Measurements from ENCODE around the gene PITX2. TPM values are rescaled to one million over a fixed set of nuclear protein-coding genes. Genes with fewer than 3 reads are reported as not detected.

The PITX2 gene
- total RNA-seq, 1 experiment from 2014 or later, result 24.9 TPM

- TF ChIP-seq ZSCAN18 (CRISPR knock-in tag; IDR thresholded peaks at IDR 0.05), result no peak
- 0 out of 2 replicates have a peak, but pooled peaks have one; percentile 18 for TF ChIP-seq E2F4 (CRISPR knock-in tag; IDR thresholded peaks at IDR 0.05; ENCODE audit: borderline replicate concordance, low read depth)
- peak; percentile 81 for TF ChIP-seq MAX (CRISPR knock-in tag; IDR thresholded peaks at IDR 0.05)
- no peak for TF ChIP-seq EMX1 (CRISPR knock-in tag; IDR thresholded peaks at IDR 0.05)
- TF ChIP-seq OVOL2 (CRISPR knock-in tag; IDR thresholded peaks at IDR 0.05; ENCODE audit: borderline replicate concordance), result no peak
- TF ChIP-seq ZNF232 (CRISPR knock-in tag; IDR thresholded peaks at IDR 0.05), result no peak
- TF ChIP-seq RELA (CRISPR knock-in tag; IDR thresholded peaks at IDR 0.05; ENCODE audit: borderline replicate concordance), result no peak
- TF ChIP-seq TEAD4 (CRISPR knock-in tag; IDR thresholded peaks at IDR 0.05), result no peak
- peak; percentile 60; the same call in 1 of the 2 replicates for TF ChIP-seq ARID4B (CRISPR knock-in tag; IDR thresholded peaks at IDR 0.05; ENCODE audit: borderline replicate concordance)
- no peak; the same call in 1 of the 2 replicates for TF ChIP-seq JUN (CRISPR knock-in tag; IDR thresholded peaks at IDR 0.05)
- no peak for TF ChIP-seq ATF2 (CRISPR knock-in tag; IDR thresholded peaks at IDR 0.05; ENCODE audit: borderline replicate concordance, low read depth)
- peak; percentile 86; the same call in 1 of the 2 replicates for TF ChIP-seq ZNF281 (CRISPR knock-in tag; IDR thresholded peaks at IDR 0.05)
- no peak for TF ChIP-seq RORB (CRISPR knock-in tag; IDR thresholded peaks at IDR 0.05)
- TF ChIP-seq JAZF1 (CRISPR knock-in tag; IDR thresholded peaks at IDR 0.05), result no peak
- no peak for TF ChIP-seq GRHL2 (CRISPR knock-in tag; IDR thresholded peaks at IDR 0.05; ENCODE audit: insufficient replicate concordance, severe bottlenecking)
- no peak for TF ChIP-seq ZNF396 (CRISPR knock-in tag; IDR thresholded peaks at IDR 0.05; ENCODE audit: borderline replicate concordance)
- TF ChIP-seq PREB (CRISPR knock-in tag; IDR thresholded peaks at IDR 0.05; ENCODE audit: borderline replicate concordance), result no peak
- peak; percentile 63; the same call in 1 of the 2 replicates for TF ChIP-seq SMAD3 (CRISPR knock-in tag; IDR thresholded peaks at IDR 0.05; ENCODE audit: borderline replicate concordance)
- TF ChIP-seq CREB1 (CRISPR knock-in tag; IDR thresholded peaks at IDR 0.05), result peak; percentile 62; the same call in 1 of the 2 replicates
- peak; percentile 65 for TF ChIP-seq CTCF (IDR thresholded peaks at IDR 0.05)
- TF ChIP-seq IRF2 (CRISPR knock-in tag; IDR thresholded peaks at IDR 0.05; ENCODE audit: borderline replicate concordance, low read depth), result no peak
- 0 out of 2 replicates have a peak, but pooled peaks have one; percentile 24 for TF ChIP-seq FOXK1 (CRISPR knock-in tag; IDR thresholded peaks at IDR 0.05)
- peak; percentile 51; the same call in 1 of the 2 replicates for TF ChIP-seq ESRRA (CRISPR knock-in tag; IDR thresholded peaks at IDR 0.05; ENCODE audit: borderline replicate concordance)
Measured at GRCh38 chr4:110631584-110632505, 9.0 kb upstream of the PITX2 start (continued).
